GM12875 (cell line): ENCODE measurements around the gene TGFA.

Experiments
- H3K4me3 ChIP-seq: one replicate; pipeline ENCODE4 v1.5.1; 2011; ENCODE audit warnings: low read depth, low read length, control low read depth
- CTCF ChIP-seq: IDR thresholded peaks from 2 replicates; pipeline ENCODE4 v1.5.1; 2011; ENCODE audit warnings: low read depth, mild to moderate bottlenecking, control low read depth, inconsistent platforms, low read length, moderate library complexity, borderline replicate concordance; ENCODE audit not compliant: insufficient read depth

TGFA gene

DNA sequence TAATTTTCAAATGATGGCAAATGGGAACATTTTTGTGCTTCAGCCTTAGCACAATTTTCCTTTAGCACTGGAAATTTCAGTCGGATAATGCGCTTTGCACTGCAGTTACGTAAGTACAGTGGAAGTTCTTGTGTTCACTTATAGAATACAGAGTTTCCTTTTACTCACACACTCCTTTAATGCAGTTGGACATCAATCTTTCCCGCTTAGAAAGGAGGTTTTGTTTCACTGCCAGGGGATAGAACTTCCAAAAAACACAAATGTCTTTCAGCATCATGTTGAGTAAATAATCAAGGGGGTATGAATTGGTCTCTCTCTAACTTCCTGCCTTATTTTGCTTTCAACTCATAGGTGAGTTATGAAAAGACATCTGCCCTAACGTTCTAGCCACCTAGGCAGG, 63.2 kb downstream of the TGFA start:
- no peak overlapping the region for H3K4me3 ChIP-seq
- TF ChIP-seq CTCF: no peak

DNA sequence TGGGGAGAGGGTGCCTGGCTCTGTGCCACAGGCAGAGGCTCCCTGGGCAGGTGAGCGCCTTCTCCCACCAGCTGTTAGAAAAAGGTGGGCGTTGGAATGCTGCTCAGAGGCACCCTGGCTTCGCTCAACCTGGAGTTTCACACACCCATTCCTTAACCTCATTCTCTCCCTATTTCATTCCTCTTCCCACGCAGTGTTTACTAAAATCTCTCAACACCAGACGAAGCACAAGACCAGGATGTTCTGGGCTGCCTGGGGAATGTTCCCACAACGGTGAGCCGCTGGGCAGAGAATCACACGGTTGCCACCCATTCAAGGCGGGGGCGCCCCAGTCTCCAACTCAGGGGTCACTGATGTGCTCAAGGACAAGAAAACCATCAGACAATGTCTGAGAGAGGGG, 64.5 kb downstream of the TGFA start:
- no peak for TF ChIP-seq CTCF
- no peak overlapping the region for H3K4me3 ChIP-seq

DNA sequence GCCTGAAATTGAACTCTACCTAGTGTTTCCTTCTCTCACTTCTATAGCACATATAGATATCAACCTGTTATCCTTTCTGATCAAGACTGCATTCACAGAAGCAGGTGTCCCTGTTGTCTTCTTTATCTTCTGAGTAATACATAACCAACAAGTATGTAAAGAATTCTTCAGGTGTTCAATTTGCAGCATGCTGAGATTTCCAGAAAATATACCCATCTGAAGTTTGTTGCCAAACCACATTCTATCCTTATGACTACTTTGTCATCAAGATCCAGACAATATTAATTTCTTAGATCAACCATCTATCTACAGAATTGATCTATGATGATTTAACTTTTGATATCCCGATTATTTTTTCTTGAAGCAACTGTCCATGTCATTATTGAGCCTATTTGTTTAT, 69.5 kb downstream of the TGFA start:
- TF ChIP-seq CTCF: no peak

GRCh38 chr2:70482401-70482800, 71.2 kb downstream of the TGFA start:
- no peak for TF ChIP-seq CTCF
- H3K4me3 ChIP-seq: no peak overlapping the region

More for the DNA sequence above, 69.5 kb downstream of the TGFA start:
- H3K4me3 ChIP-seq: no peak overlapping the region

- H3K4me3 ChIP-seq: no peak overlapping the region
- no peak for TF ChIP-seq CTCF
Observed at GRCh38 chr2:70480468-70480867, 73.2 kb downstream of the TGFA start.

- no peak overlapping the region for H3K4me3 ChIP-seq
- no peak for TF ChIP-seq CTCF
Observed at GRCh38 chr2:70479816-70480215, 73.8 kb downstream of the TGFA start.

- no peak for TF ChIP-seq CTCF
- H3K4me3 ChIP-seq: no peak overlapping the region
Observed at GRCh38 chr2:70477441-70477844, 76.2 kb downstream of the TGFA start.
